ENCODE data around the gene ALK.

ALK gene

DNA sequence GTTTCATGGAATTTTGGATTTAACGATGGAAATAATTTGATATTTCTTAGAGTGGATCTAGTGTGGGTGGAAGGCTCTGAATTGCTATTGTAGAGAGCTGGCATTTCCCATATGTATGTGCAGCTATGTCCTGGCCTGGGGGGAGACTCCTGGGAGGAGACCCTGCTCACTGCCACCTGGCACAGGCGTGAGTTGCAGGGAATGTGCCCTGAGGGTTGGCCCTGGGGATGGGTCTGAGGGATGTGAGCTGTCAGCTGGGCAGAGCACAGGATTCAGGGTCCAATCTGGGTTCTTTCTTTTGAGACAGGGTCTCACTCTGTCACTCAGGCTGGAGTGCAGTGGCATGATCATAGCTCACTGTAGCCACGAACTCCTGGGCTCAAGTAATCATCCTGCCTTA lies 686.0 kb downstream of the ALK start:
- no peak for DNase-seq

DNA sequence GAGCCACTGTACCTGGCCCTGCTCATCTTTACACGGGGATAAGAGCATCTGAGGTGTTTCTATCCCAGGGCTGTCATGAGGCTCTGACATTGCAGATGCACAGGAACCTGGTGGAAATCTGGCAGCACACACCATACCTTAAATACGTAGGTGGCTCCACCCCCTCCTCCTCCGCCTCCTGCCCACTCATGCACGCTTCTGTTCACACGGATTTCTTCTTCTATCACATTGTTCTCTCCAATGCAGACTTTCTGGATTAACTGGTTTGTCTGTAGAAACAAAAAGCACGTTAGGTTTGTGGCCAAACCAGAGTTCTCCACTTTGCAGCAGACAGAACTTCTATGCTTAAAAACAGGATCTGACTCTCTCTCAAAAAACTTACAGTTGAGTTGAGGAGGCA lies 688.0 kb downstream of the ALK start:
- DNase-seq: no peak

GRCh38 chr2:29232041-29232440 lies 689.3 kb downstream of the ALK start:
- no peak for DNase-seq

DNA sequence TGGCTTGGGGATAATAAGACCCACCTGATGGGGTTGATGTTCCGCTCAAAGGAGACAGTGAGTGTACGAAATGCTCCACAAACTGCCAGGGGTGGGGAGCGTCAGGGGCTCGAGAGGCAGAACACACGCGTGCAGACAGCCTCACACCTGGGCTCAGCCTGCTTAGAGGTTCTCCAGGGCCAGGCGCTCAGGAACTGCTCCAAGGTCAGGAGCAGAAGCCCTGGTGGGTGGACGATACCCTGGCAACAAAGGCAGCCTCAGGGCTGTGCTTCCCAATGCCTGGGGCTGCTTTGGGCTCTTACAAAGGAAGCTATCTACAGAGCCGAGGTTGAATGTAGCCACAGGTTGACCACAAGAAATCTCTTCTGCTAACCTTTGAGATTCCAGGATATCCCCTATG lies 691.7 kb downstream of the ALK start:
- DNase-seq: no peak

GRCh38 chr2:29228947-29229346 lies 692.4 kb downstream of the ALK start:
- DNase-seq: no peak

- DNase-seq: no peak
Observed at GRCh38 chr2:29227935-29228675, 693.3 kb downstream of the ALK start.

GRCh38 chr2:29226808-29227207 lies 694.6 kb downstream of the ALK start:
- DNase-seq: no peak

DNA sequence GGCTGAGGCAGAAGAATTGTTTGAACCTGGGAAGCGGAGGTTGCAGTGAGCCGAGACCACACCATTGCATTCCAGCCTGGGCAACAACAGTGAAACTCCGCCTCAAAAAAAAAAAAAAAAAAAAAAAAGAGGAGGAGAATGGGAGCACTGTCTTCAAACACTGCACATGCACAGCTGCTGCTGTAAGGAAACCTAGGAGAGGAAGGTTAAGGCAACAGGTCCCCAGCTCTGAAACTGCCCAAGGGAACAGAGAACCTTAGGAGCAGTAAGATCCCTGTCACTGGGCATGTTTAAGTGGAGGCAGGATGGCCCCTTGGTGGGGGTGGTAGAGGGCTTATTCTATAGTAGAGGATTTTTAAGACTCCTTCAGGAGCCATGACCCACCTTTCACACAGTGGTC lies 695.0 kb downstream of the ALK start:
- DNase-seq: no peak

- DNase-seq: no peak
Observed at GRCh38 chr2:29225814-29226213, 695.6 kb downstream of the ALK start.

DNA sequence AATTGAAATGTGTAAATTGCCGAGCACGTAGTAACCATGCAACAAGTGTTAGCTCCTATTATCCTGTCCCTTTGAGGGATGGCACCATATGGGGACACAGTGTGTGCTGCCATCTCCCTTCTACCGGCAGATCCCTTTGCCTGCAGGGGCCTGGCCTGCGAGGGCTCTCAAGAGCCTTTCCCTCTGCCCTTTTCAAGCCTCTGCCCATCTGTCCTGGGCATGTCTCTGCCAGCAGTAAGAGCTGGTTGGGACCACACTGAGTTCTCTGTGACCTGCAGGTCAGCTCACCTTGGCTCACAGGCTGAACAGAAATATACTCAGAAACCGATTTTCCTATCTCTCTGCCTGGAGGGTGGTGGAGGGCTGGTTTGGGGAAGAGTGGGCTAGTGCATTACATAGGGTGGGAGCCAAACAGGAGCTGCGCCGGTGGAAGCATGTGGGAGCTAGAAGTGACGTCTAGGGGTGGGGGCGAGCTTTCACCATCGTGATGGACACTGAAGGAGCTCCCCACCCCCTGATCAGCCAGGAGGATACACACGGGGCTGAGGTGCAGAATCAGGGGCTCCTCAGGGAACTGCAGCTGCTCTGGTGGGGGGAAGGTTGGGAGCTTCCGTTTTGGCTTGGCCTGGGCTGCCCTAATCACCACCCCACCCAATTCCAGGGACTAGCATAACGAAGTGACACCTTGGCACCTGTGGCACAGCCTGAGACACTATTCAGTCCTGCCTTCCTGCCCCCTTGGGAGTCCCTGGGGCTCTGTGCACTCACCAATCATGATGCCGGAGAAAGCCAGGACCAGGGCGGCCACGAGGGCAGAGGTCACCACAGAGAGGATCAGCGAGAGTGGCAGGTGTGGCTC lies 696.5 kb downstream of the ALK start:
- no peak for DNase-seq

DNA sequence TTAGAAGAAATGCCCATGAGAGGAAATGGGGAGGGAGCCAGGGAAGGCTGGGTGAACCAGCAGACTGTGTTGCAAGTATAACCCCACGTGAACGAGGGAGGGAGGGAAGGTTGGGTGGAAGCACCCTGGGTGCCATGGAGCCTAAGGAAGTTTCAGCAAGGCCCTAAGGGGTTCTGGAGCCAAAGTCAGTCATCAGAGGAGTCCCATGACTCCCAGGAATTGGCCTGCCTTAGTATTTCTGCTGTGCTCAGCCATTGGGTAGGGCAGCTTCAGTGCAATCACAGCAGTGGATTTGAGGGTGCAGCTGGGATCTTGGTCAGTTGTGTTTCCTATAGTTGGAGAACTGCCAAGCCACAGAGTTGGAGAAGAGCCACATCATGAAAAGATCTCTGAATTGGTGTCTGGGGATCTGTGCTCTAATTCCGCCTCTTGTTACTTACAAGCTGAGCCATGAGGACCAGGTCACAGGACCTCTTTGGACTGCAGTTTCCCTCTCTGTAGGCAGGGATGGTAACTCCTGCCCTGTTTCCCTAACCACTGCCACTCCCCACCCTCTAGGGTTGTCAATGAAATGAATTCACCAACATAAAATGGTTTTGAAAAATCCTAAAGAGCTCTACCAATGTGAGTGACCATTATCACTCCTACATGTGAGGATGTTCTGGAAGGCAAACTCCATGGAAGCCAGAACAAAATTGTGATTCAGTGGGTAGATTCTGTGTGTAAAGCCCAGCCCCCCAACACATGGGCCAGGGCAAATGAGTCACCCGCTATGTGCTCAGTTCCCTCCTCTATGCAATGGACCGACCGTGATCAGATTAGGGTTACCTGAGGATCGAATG lies 697.3 kb downstream of the ALK start:
- no peak for DNase-seq

- DNase-seq: no peak
Observed at GRCh38 chr2:29223257-29223656, 698.1 kb downstream of the ALK start.

DNA sequence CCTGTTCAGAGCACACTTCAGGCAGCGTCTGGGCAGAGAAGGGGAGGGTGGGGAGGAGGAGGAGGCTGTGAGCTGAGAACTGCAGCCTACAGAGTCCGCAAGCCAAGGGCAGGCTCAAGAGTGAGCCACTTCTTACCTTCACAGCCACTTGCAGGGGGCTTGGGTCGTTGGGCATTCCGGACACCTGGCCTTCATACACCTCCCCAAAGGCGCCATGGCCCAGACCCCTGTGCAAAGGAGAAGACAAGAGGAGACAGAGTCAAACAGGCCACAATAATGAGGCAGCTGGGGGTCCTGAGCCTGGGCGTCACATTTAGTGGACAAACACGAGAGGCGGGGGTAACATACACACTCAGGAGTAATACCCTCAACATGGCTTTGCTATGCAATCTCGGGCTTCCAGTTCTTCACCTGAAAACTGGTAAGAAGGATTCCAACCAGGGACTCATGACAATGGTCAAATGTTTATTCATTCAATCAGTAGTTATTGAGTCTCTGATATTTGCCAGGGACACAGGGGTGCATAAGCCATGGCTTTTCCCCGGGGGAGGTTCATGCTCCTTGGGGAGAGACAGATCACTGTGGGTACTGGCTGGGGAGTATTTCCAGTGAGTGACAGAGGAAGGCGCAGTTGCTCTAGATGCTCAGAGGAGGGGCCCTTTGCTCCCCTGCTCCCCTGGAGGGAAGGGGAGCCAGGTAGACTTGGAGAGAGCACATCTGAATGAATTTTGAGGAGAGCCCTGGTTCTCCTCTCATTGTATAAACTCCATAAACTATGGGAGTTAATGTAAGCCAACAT lies 698.8 kb downstream of the ALK start:
- no peak for DNase-seq

DNA sequence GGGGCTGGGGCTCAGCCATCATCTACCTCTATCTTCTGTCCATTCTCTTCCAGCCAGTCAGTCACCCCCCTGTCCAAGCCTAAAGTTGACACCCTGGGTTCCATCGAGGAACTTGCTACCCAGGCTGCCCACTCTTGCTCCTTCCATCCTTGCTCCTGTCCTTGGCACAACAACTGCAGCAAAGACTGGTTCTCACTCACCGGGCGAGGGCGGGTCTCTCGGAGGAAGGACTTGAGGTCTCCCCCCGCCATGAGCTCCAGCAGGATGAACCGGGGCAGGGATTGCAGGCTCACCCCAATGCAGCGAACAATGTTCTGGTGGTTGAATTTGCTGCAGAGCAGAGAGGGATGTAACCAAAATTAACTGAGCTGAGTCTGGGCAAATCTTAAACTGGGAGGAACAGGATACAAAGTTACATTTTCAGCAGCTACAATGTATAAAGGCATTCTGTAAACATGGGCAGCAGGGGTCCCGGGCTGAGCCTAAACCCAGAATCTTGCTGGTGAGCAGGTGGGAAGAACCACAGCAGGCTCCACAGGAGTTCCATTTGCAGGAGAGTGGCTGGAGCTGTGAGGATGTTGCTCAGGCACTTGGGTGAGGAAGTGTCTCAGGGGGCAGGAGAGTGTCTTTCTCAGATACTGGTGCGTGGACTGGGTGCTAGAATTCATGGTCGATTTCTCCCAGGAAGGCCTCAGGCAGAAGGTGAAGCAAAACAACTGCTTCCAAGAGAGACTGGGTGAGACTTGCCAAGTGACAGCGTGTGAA lies 700.7 kb downstream of the ALK start:
- no peak for DNase-seq

DNA sequence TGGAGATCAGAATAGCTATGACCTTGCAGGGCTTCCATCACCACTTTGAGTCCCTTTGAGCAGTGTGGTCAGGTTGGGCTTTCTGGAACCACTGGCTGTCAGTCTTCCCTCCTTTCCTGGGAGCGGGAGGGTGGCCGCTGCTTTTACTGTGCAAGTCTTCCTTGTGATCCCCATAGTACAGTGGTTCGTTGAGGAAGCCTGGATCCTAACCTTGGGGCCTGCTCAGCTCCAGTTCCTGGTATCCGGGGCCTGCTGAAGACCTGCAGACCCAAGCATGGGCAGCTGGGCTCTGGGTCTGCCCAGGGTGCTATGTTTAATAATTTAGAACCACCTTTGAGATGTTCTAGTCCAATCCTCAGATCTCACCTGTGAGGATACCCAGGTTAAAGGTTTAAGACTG lies 702.0 kb downstream of the ALK start:
- no peak for DNase-seq

DNA sequence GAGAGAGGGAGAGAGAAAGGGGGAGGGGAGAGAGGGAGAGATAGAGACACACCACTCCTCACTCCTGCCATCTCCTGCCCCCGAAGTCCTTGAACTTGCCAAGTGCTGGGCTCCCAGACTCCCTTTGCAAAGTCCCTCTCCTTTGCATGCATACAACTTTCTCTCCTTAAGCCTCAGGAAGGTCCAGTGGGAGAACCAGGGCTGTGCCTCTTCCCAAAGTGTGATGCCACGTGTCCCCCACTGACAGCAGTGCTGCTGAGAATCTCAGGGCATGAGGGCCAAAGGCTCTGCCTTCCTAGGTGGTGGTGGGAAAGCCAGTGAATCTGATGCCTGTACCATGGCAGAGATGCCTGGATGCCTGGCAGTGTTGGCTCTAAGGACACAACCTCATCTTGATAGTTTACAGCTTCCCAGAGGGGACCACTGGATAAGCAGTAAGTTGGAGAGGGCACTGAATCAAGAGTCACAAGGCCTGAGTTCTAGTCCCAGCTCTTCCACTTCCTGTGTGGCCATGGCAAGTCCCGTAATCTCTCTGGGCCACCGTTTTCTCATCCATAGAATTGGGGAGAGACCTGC lies 702.7 kb downstream of the ALK start:
- DNase-seq: no peak

DNA sequence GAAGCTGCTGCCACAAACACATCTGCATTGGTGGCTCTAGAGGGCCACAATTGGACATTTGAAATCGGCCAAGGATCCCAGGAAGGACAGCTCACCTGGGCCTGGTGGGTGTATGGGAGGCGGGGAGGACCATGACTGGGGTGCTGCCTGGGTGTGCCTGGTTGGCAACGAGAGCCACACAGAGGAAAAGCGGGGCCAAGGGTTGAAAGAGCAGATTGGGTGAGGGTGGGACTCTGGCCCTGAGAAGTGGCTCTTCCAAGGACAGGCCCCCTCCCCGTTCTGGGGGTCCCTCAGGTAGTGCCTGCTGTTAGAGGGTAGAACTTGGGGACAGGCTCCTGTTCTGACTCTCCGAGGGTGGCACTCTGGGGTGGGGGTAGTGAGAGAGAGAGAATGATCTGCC lies 703.3 kb downstream of the ALK start:
- DNase-seq: no peak

- DNase-seq: no peak
Observed at GRCh38 chr2:29216609-29216909, 704.8 kb downstream of the ALK start.

GRCh38 chr2:29215739-29216608 lies 705.4 kb downstream of the ALK start:
- no peak for DNase-seq

DNA sequence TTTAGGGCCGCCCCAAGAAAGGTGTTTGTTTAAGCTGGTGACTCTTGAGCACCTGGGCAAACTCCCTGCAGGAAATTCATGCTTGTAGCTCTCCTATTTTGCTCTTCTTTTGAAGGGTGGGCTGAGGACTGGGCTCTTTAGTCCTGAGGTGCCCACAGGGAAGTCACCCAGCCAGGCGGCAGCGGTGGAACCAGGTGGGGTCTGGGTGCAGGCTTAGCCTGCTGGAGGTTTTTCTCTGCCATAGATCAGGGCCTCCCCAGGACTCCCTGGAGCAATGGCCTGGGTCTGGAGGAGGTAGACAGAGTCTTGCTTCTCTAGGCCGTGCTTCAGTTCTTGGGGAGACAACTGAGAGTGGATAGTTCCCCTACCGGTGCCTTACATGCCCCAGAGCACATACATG lies 706.3 kb downstream of the ALK start:
- DNase-seq: no peak

- no peak for DNase-seq
Observed at GRCh38 chr2:29213888-29214291, 707.5 kb downstream of the ALK start.

All from effector CD4-positive, alpha-beta T cell (primary cell).